ENCODE measurements around the gene MAN1A1.

The MAN1A1 gene

GRCh38 chr6:119276211-119276610, 73.3 kb downstream of the MAN1A1 start (continued):
- TF ChIP-seq, protein P1, sequence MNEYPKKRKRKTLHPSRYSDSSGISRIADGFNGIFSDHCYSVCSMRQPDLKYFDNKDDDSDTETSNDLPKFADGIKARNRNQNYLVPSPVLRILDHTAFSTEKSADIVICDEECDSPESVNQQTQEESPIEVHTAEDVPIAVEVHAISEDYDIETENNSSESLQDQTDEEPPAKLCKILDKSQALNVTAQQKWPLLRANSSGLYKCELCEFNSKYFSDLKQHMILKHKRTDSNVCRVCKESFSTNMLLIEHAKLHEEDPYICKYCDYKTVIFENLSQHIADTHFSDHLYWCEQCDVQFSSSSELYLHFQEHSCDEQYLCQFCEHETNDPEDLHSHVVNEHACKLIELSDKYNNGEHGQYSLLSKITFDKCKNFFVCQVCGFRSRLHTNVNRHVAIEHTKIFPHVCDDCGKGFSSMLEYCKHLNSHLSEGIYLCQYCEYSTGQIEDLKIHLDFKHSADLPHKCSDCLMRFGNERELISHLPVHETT (tag by site-specific recombination; IDR thresholded peaks at IDR 0.05) = no peak

- Histone ChIP-seq H3K4me1 (ENCODE audit: control insufficient read depth, insufficient read depth, low read length) (no peaks in the 10 kb centered on the region), H3K36me3 (ENCODE audit: control insufficient read depth in 2 of 2, insufficient read depth in 1 of 2, low read length in 2 of 2) (peaks cover 0 to 3% of the 10 kb centered on the region in 2 experiments; a peak in 1 of 3 replicates), H3K9me3 (ENCODE audit: control insufficient read depth, insufficient read depth, low read depth, low read length) (no peaks in the 10 kb centered on the region), H3K4me3 (ENCODE audit: low read depth, low read length) (no peak overlapping the region), H3K27ac (ENCODE audit: extremely low read depth, low read depth, low read length) (no peak overlapping the region)
- TF ChIP-seq BCL11B (tag by site-specific recombination; IDR thresholded peaks at IDR 0.05; ENCODE audit: low read depth) (peak; percentile 48; the same call in 1 of the 2 replicates), ZNF366 (tag by site-specific recombination; conservative IDR thresholded peaks at IDR 0.05) (peak; percentile 48; the same call in 1 of the 2 replicates), WT1 (tag by site-specific recombination; IDR thresholded peaks at IDR 0.05) (peak; percentile 39; the same call in 1 of the 2 replicates), ZNF280C (tag by site-specific recombination; IDR thresholded peaks at IDR 0.05) (no peak), ZNF626 (tag by site-specific recombination; IDR thresholded peaks at IDR 0.05) (no peak), FEZF1 (tag by site-specific recombination; IDR thresholded peaks at IDR 0.05) (peak; percentile 36), ZNF768 (tag by site-specific recombination; IDR thresholded peaks at IDR 0.05) (no peak), KLF10 (tag by site-specific recombination; IDR thresholded peaks at IDR 0.05) (no peak), GLI2 (tag by site-specific recombination; IDR thresholded peaks at IDR 0.05; ENCODE audit: borderline replicate concordance, low read depth) (no peak), ZNF560 (tag by site-specific recombination; IDR thresholded peaks at IDR 0.05; ENCODE audit: borderline replicate concordance) (no peak), ZNF76 (tag by site-specific recombination; IDR thresholded peaks at IDR 0.05; ENCODE audit: borderline replicate concordance, low read depth) (no peak), ZNF221 (tag by site-specific recombination; IDR thresholded peaks at IDR 0.05; ENCODE audit: borderline replicate concordance) (no peak)
- TF ChIP-seq, protein P2, sequence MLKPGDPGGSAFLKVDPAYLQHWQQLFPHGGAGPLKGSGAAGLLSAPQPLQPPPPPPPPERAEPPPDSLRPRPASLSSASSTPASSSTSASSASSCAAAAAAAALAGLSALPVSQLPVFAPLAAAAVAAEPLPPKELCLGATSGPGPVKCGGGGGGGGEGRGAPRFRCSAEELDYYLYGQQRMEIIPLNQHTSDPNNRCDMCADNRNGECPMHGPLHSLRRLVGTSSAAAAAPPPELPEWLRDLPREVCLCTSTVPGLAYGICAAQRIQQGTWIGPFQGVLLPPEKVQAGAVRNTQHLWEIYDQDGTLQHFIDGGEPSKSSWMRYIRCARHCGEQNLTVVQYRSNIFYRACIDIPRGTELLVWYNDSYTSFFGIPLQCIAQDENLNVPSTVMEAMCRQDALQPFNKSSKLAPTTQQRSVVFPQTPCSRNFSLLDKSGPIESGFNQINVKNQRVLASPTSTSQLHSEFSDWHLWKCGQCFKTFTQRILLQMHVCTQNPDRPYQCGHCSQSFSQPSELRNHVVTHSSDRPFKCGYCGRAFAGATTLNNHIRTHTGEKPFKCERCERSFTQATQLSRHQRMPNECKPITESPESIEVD (tag by site-specific recombination; IDR thresholded peaks at IDR 0.05) = peak; percentile 77
- ChIA-PET CTCF (no interaction called here), POLR2A (no interaction called here)
Measured at GRCh38 chr6:119274197-119274595, 75.4 kb downstream of the MAN1A1 start.

GRCh38 chr6:119273272-119274196, 76.0 kb downstream of the MAN1A1 start:
- POLR2A ChIA-PET = no interaction called here
- no peaks in the 10 kb centered on the region for H3K4me1 ChIP-seq (ENCODE audit: control insufficient read depth, insufficient read depth, low read length)
- CTCF ChIA-PET = no interaction called here
- H3K27ac ChIP-seq (ENCODE audit: extremely low read depth, low read depth, low read length) = no peak overlapping the region
- no peaks in the 10 kb centered on the region for H3K9me3 ChIP-seq (ENCODE audit: control insufficient read depth, insufficient read depth, low read depth, low read length)
- peaks cover 0 to 7% of the 10 kb centered on the region in 2 experiments; a peak in 1 of 3 replicates for H3K36me3 ChIP-seq (ENCODE audit: control insufficient read depth in 2 of 2, insufficient read depth in 1 of 2, low read length in 2 of 2)
- no peak overlapping the region for H3K4me3 ChIP-seq (ENCODE audit: low read depth, low read length)
- TF ChIP-seq ELK4 (IDR thresholded peaks at IDR 0.05; ENCODE audit: borderline replicate concordance, low read depth, low read length) (no peak), ZBTB17 (tag by site-specific recombination; IDR thresholded peaks at IDR 0.05) (0 out of 2 replicates have a peak, but pooled peaks have one; percentile 9)

Data from HEK293 (cell line).